Globus pallidus (tissue), 1 donor: ENCODE results near the gene REV3L.

ENCODE experiments used
- DNase-seq: peaks from one replicate; pipeline ENCODE4 v3.0.0-alpha.2; 2015; ENCODE audit warnings: low spot score

REV3L gene

DNA sequence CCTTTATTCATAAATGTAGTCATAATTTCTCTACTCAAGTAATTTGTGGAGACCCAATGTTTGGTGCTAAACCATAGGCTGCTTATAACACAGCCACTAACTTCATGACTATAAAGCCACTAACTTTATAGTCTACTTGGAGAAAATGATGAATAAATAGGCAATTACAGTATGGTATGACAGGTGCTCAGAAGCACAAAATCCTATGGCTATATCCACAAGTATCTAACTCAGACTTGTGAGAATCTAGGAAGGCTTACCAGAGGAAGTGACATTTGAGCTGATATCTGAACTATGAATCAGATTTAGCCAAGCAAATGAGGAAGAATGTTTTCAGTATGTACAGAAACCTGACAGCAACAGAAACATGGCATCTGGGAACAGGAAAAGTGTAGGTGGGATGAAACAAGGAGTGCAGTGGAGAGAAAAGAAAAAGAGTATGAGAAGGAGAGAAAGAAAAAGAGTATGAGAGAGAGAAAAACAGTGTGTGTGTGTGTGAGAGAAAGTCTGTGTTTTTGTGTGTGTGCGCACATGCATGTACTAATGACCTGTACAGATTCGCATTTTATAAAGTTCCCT, 59.9 kb downstream of the REV3L start:
- DNase-seq: no peak

DNA sequence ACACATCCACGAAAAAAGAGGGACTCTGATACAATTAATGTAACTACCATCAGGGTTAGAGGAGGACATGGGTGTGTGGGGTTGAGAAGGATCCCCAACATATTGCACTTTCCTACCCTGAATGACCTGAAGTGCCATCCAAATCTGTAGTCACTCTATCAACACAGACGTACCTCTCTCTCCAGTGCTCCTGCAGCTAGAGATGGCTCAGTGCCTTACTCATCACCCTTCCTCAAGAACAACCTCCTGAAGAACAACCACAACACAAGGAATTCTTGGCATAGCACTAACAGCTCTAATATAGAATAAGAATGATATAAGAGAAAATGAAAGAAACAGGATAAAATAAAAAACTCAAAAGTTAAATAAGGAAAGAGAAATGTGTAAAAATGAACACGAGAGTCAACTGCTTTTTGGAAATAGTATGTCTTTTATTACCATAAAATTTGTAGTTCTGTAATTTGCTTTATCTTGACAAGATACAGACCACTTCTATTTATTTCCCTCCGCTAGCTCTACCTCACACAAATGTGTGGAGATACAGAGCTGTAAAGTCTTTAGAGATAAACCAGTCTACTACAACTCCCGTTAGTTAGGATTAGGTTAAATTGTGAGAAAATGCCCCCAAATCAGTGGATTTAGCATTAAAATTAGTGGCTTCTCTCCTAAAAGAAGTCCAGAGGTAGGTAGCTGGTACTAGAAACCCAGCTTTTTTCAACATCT, 63.9 kb downstream of the REV3L start:
- no peak for DNase-seq

DNA sequence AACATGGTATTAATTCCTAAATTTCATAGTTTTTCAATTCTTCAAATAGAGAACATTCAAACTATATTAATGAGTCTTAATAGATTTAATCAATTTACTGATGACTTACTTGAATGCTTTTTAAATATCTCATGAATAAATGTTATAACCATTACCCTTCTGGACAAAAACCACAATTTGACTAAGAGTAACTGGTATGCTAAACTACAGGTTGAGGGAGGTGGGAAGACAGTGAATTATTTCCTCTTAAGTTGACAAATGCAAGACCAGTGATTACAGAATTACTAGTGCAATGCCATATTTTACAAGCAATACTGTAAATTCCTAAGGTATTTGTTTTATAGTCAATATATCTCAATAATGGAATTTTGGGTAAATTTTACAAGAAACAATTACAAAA, 65.1 kb downstream of the REV3L start:
- DNase-seq: no peak

GRCh38 chr6:111417181-111417585, 65.8 kb downstream of the REV3L start:
- peak; percentile 89 for DNase-seq

GRCh38 chr6:111416529-111416928, 66.5 kb downstream of the REV3L start:
- DNase-seq: no peak

DNA sequence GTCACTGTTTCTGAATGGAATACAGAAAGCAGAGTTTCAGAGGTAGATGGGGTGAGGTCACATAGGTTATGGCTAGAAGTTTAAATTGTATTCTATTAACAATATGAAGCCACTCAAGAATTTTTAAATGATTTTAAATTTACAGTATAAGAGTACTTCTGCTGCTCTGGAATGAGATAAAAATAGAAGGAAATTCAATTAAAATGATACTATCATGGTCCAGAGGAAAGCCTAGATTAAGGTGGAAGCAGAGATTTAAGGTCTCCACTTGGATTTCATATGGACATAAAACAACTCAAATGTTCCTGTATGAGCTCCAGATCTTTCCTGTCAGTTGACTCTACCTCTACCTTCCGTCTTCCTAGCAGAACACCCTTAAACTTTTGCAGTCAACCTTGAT, 68.6 kb downstream of the REV3L start:
- no peak for DNase-seq

- no peak for DNase-seq
These were observed 70.9 kb downstream of the REV3L start for GRCh38 chr6:111411978-111412566.

GRCh38 chr6:111411046-111411445, 72.0 kb downstream of the REV3L start:
- no peak for DNase-seq

DNA sequence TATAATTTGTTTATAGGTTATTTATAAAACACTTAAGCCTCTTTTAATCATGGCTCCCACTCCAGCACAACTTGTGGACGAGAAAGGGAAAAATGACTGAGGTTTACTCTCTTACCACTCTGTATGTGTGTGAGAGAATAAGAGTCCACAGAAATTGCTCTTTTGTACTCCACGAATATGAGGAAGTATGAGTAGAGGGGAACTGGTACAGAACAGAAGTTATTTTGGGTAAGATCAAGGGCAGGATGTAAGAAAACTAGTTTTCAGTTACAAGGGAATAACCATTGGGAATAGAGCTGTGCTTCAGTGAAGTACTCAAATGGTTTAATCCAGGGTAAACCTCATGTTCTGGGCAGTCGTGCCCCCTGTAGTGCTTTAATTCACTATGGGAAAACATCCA, 72.6 kb downstream of the REV3L start:
- no peak for DNase-seq

DNA sequence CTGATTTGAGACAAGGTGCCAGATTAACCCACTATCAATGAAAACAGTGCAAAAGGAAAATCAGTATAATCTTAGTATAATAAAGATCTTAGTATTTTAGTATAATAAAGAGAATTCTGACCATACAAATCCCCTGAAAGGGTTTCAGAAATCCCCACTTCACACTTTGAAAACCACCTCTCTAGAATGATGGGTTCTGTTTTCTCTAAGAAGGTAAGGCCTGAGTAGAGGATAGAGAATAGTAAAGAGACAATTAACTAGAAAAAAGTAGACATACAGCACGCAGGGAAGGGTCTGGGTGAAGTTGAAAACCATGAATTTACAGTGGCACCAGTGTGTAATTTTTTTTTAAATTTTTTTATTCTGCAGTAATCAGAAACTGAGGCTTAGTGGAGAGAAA, 73.6 kb downstream of the REV3L start:
- no peak for DNase-seq

DNA sequence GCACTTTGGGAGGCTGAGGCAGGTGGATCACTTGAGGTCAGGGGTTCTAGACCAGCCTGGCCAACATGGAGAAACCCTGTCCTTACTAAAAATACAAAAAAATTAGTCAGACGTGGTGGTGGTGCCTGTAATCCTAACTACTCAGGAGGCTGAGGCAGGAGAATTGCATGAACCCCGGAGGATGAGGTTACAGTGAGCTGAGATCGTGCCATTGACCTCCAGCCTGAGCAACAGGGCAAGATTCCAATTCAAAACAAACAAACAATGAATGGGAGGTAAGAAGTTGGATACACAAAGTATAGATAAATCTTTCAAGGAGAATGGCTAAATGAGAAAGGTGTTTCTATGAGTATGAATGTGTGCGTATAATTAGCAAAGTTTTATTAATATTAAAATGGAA, 75.3 kb downstream of the REV3L start:
- no peak for DNase-seq

- peak; percentile 65 for DNase-seq
These were observed 76.8 kb downstream of the REV3L start for GRCh38 chr6:111406200-111406721.

DNA sequence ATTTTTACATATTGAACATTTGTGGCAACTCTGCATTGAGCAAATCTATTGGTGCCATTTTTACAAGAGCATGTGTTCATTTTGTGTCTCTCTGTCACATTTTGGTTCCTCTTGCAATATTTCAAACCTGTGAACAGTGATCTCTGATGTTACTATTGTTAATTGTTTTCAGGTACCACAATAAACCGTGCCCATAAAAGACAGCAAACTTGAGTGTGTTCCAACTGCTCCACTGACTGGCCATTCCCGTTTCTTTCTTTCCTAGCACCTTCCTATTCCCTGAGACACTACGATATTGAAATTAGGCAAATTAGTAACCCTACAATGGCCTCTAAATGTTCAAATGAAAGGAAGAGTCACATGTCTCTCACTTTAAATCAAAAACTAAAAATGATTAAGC, 79.6 kb downstream of the REV3L start:
- DNase-seq: no peak

DNA sequence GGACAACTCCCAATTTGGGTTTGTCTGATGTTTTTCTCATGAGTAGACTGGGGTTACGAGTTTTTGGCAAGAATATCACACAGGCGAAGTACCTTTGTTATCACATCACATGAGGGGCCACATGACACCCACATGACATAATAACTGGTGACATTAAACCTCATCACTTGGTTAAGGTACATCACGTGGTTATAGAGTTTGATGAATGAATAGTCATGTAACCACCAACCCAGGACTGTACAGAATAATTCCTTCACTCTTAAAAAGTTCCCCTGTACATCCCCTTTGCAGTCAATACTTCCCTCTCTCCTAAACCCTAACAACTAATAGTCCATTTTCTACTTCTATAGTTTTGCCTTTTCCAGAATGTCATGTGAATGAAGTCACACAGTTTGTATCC, 83.4 kb downstream of the REV3L start:
- DNase-seq: no peak

- no peak for DNase-seq
These were observed 94.3 kb downstream of the REV3L start for GRCh38 chr6:111388681-111389080.

DNA sequence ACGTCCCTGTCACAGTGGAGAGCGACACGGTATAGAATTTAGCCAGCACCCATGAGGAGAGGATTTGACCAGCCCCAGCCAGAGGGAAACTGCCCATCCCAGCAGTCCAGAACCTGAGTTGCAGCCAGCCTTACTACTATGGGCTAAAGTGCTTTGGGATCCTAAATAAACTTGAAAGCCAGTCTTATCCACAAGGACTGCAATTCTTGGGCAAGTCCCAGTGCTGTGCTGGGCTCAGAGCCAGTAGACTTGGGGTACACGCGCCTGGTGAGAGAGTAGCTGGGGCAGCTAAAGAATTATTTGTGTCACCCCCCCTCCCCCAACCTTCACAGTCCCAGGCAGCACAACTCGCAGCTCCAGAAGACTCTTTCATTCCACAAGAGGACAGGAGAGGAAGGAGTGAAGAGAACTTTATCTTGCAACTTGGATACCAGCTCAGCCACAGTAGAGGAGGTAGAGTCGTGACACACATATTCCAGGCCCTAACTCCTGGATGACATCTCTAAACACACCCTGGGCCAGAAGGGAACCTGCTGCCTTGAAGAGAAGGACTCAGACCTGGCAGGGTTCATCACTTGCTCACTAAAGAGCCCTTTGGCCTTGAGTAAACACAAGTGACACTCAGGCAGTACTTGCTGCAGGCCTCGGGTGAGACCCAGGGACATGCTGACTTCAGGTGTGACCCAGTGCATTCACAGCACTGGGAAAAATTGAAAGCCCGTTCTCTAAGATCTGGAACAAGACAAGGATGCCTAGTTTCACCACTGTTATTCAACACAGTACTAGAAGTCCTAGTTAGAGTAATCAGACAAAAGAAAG, 100.3 kb downstream of the REV3L start:
- DNase-seq: peak; percentile 37

DNA sequence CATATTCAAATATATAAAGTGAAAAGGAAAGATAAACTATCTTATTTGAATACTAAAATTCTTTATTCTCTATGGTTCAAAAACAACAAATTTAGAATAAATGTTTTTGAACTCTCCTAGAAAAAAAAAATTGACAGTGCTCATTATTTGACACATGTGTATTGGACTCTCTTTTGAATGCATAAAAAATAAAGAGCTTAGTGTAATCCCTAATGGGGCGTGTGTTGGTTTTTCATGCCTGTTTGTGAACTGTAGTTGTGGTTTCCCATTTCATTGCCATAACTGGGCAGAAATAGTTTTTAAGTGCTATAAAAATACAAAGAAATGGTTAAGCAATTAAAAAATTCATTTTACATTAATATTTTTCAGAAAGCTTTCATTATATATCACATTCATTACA, 101.3 kb downstream of the REV3L start:
- DNase-seq: no peak

DNA sequence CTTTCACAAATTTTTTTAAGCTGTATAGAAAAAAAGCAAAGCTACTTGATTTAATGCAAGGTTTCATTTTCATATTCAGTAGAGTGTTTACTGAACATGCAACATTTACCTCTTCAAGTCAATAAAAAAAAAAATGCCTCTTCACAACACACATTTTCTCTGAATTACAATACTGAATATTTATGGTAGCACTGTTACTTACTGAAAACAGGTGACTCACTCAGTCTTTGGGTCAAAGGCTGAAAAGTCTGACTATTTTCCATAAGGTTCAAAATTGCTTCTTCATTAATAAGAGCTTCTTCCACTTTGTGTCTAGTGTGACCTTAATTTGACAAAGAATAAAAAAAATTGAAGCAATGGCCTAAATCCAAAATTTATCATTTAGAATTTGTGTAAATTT, 101.9 kb downstream of the REV3L start:
- no peak for DNase-seq

- no peak for DNase-seq
These were observed 103.2 kb downstream of the REV3L start for GRCh38 chr6:111379831-111380230.

- no peak for DNase-seq
These were observed 103.7 kb downstream of the REV3L start for GRCh38 chr6:111379302-111379701.

GRCh38 chr6:111377558-111378120, 105.4 kb downstream of the REV3L start:
- DNase-seq: no peak

DNA sequence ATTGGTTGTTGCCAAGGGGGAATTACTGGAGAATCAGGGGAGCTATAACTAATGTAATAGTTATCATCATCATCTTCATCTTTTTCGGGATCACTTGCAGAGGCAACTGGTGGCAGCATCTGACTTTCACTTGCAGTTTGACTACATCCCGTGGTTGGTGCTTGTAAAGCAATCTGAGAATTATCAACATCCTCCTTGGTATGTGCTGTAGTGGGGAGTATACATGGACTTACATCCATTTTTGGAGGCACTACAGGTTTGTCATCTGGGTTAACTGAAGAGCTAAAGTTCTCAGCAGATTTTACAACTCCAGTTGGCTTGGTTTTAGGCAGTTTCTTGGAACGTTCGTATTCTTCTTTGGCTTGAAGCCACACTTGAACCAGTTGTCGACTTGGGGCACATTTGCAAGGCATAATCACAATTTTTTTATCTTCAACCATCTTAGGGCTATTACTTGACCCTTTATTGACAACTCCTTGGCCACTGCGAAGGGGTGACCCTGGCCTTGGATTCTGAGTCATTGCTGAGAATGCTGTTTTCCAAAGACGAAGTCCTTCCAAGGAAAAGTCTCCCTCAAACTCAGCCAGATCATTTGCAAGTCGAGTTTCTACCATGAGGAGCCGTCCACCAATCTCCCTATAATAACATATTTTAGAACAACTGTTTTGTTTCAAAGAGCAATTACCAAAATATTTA, 115.5 kb downstream of the REV3L start:
- no peak for DNase-seq
